Nephron (organoid): ENCODE measurements around the gene CCDC3.
"Not testable (repeated sequence)": the region's sequence is repeated elsewhere in the genome, so short reads cannot be mapped to it uniquely, and the experiment has no call there.

Experiments used
- H3K27ac Mint-ChIP-seq, 3 experiments: 2 replicates each; pipeline ENCODE4 v1.8.0; 2020; ENCODE audit warnings: mixed read lengths in 3 of 3, mild to moderate bottlenecking in 2 of 3, moderate library complexity in 1 of 3
- H3K27me3 Mint-ChIP-seq: 2 replicates; pipeline ENCODE4 v1.8.0; 2021; ENCODE audit warnings: low read depth, mild to moderate bottlenecking, moderate library complexity, mixed read lengths
- H3K36me3 Mint-ChIP-seq: 2 replicates; pipeline ENCODE4 v1.8.0; 2020; ENCODE audit warnings: low read depth, mixed read lengths
- H3K4me1 Mint-ChIP-seq: 2 replicates; pipeline ENCODE4 v1.8.0; 2020; ENCODE audit warnings: mixed read lengths
- H3K4me3 Mint-ChIP-seq, 3 experiments: 2 replicates each; pipeline ENCODE4 v1.8.0; 2020; ENCODE audit warnings: mild to moderate bottlenecking in 3 of 3, mixed read lengths in 3 of 3, moderate library complexity in 2 of 3
- H3K9me3 Mint-ChIP-seq: 2 replicates; pipeline ENCODE4 v1.8.0; 2020; ENCODE audit warnings: mixed read lengths
- TF ChIP-seq, protein P1 (sequence below), 3 experiments: fragments of 200-600 bp; sonication (generic); IDR thresholded peaks; one replicate each; pipeline ENCODE4 v1.5.0; 2021; ENCODE audit warnings: antibody characterized with exemption in 3 of 3; ENCODE audit not compliant: unreplicated experiment in 3 of 3

The CCDC3 gene

DNA sequence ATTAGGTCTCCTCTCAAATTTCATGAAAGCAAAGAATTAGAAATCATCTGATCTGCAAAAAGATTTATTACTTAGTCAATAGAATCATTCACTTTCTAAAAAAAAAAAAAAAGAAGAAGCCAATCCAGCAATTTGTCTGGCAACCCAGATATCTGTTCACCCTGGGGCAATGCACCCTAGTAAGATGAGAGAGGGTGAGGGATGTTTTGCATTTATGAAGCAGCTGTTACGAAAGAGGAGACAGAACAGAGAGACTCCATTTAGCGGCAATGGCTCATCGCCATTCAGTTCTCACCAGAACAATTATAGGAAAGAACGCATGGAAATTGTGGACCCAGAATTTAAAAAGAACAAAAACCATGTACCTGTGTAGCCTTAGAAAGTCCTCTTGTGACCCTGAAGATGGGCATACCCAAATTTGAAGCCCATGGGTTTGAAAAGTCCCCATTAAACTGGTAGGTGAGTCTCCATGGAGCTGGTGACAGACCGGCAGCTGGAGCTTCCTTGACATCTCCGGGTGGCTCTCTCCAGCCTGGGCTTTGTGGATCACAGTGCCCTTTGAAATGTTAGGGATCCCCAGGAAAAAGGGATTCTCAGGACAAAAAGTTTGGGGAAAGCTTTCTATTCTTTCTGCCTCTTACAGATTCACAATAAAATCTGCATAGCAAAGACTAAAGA is 45.5 kb upstream of the CCDC3 start:
- TF ChIP-seq, protein P1, sequence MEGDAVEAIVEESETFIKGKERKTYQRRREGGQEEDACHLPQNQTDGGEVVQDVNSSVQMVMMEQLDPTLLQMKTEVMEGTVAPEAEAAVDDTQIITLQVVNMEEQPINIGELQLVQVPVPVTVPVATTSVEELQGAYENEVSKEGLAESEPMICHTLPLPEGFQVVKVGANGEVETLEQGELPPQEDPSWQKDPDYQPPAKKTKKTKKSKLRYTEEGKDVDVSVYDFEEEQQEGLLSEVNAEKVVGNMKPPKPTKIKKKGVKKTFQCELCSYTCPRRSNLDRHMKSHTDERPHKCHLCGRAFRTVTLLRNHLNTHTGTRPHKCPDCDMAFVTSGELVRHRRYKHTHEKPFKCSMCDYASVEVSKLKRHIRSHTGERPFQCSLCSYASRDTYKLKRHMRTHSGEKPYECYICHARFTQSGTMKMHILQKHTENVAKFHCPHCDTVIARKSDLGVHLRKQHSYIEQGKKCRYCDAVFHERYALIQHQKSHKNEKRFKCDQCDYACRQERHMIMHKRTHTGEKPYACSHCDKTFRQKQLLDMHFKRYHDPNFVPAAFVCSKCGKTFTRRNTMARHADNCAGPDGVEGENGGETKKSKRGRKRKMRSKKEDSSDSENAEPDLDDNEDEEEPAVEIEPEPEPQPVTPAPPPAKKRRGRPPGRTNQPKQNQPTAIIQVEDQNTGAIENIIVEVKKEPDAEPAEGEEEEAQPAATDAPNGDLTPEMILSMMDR (IDR thresholded peaks at IDR 0.05; ENCODE audit: unreplicated experiment in 3 of 3): no peak
- no peaks in the 10 kb centered on the region for H3K9me3 Mint-ChIP-seq
- H3K36me3 Mint-ChIP-seq: no peaks in the 10 kb centered on the region
- H3K4me1 Mint-ChIP-seq: peaks cover 6% of the 10 kb centered on the region
- H3K4me3 Mint-ChIP-seq: no peak overlapping the region
- H3K27ac Mint-ChIP-seq: no peak overlapping the region
- peaks cover 4% of the 10 kb centered on the region for H3K27me3 Mint-ChIP-seq

DNA sequence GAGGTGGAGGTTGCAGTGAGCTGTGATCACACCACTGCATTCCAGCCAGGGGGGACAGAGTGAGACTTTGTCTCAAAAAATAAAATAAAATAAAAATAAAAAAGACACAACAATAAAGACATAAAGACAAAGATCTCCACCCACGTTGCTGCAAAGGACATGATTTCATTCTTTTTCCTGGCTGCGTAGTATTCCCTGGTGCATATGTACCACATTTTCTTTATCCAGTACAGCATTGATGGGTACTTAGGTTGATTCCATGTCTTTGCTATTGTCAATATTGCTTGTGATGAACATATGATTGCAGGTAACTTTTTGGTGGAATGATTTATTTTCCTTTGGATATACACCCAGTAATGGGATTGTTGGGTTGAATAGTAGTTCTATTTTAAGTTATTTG is 42.0 kb upstream of the CCDC3 start:
- H3K27ac Mint-ChIP-seq: no peak overlapping the region
- TF ChIP-seq, protein P1 (IDR thresholded peaks at IDR 0.05; ENCODE audit: unreplicated experiment in 3 of 3): no peak
- H3K4me3 Mint-ChIP-seq: no peak overlapping the region
- H3K4me1 Mint-ChIP-seq: no peaks in the 10 kb centered on the region
- H3K9me3 Mint-ChIP-seq: no peaks in the 10 kb centered on the region
- no peaks in the 10 kb centered on the region for H3K36me3 Mint-ChIP-seq
- no peaks in the 10 kb centered on the region for H3K27me3 Mint-ChIP-seq

DNA sequence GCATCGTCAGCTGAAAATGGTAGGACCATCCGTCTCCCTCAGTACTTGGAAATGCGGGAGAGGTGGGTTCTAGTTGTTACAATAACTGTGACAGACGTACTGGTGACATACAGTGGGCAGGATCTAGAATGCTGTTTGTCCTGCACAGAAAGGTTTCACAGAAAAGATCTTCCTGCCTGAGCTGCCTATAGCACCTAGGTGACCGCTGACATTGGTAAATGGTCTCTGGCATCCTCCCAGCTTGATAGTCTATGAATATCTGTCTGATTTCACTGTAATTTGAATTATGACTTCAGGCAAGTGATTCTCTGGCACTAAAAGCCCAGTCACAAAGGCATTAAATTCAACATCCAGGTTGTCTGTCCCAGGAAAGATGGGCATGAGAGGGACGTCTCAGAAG is 38.2 kb upstream of the CCDC3 start:
- Mint-ChIP-seq H3K9me3 (no peaks in the 10 kb centered on the region), H3K27ac (no peak overlapping the region), H3K36me3 (no peaks in the 10 kb centered on the region), H3K27me3 (no peaks in the 10 kb centered on the region), H3K4me1 (no peaks in the 10 kb centered on the region), H3K4me3 (no peak overlapping the region)
- TF ChIP-seq, protein P1 (IDR thresholded peaks at IDR 0.05; ENCODE audit: unreplicated experiment in 3 of 3): no peak

DNA sequence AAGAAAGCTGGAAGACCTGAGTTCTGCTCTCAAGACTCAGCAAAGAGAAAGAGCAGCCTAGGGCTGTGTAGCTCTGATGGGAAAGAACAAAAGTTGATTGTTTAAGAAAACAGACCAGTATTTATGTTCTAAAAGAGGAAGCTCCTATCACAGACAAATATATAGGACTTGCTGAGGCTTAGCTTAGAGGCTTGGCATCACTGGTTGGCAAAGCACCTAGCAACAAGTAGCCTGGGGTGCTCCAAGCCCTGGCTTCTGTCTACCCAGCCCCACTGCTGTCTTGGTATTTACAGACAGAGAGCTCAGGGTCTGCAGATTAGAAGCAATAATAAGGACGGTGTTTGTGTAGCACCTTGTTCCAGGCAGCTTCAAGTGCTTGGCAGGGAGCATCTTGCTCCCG is 36.9 kb upstream of the CCDC3 start:
- H3K4me3 Mint-ChIP-seq: no peak overlapping the region
- H3K9me3 Mint-ChIP-seq: no peaks in the 10 kb centered on the region
- no peaks in the 10 kb centered on the region for H3K27me3 Mint-ChIP-seq
- H3K36me3 Mint-ChIP-seq: no peaks in the 10 kb centered on the region
- H3K4me1 Mint-ChIP-seq: no peaks in the 10 kb centered on the region
- TF ChIP-seq, protein P1 (IDR thresholded peaks at IDR 0.05; ENCODE audit: unreplicated experiment in 3 of 3): no peak
- no peak overlapping the region for H3K27ac Mint-ChIP-seq

DNA sequence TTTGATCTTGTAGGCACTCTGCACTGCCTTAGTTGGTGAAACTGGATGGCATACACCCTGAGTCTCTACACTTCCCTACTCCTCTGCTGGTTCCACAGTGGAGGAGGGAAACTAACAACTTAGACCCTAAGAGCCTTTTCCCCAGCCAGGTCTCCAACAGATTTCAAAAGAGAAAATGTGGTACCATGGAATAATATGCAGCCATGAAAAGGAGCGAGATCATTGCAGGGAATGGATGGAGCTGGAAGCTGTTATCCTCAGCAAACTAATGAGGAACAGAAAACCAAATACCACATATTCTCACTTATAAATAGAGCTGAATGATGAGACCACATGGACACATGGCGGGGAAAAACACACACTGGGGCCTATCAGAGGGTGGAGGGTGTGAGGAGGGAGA is 36.3 kb upstream of the CCDC3 start:
- Mint-ChIP-seq H3K4me3 (no peak overlapping the region), H3K27me3 (no peaks in the 10 kb centered on the region), H3K36me3 (no peaks in the 10 kb centered on the region), H3K9me3 (no peaks in the 10 kb centered on the region), H3K27ac (no peak overlapping the region), H3K4me1 (no peaks in the 10 kb centered on the region)
- TF ChIP-seq, protein P1 (IDR thresholded peaks at IDR 0.05; ENCODE audit: unreplicated experiment in 3 of 3): no peak

DNA sequence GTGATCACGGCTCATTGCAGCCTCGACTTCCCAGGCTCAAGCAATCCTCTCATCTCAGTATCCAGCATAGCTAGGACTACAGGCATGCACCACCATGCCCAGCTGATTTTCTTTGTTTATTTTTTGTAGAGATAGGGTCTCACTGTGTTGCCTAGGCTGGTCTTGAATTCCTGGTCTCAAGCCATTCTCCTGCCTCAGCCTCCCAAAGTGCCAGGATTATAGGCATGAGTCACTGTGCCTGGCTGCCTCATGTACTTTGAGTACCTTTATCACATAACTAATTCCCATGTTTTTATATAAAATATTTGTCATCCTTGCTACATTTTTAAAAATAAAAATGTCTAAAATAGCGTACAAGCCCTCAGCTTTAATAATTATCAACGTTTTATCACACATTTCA is 35.3 kb upstream of the CCDC3 start:
- no peaks in the 10 kb centered on the region for H3K4me1 Mint-ChIP-seq
- peaks cover 3% of the 10 kb centered on the region for H3K9me3 Mint-ChIP-seq
- H3K27ac Mint-ChIP-seq: no peak overlapping the region
- no peak overlapping the region for H3K4me3 Mint-ChIP-seq
- TF ChIP-seq, protein P1 (IDR thresholded peaks at IDR 0.05; ENCODE audit: unreplicated experiment in 3 of 3): no peak
- H3K36me3 Mint-ChIP-seq: no peaks in the 10 kb centered on the region
- no peaks in the 10 kb centered on the region for H3K27me3 Mint-ChIP-seq

DNA sequence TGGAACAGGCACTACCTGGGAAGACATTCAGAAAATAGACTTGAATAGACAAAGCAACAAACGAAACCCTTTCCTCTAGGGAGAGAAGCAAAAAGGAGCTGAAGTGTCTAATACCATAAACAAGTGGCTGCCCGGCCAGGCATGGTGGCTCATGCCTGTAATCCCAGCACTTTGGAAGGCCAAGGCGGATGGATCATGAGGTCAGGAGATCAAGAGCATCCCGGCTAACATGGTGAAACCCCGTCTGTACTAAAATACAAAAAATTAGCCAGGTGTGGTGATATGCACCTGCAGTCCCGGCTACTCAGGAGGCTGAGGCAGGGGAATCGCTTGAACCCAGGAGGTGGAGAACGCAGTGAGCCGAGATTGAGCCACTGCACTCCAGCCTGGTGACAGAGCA is 34.2 kb upstream of the CCDC3 start:
- H3K4me3 Mint-ChIP-seq, H3K9me3 Mint-ChIP-seq, H3K27me3 Mint-ChIP-seq, H3K36me3 Mint-ChIP-seq, H3K27ac Mint-ChIP-seq, H3K4me1 Mint-ChIP-seq: not testable (repeated sequence)
